Activated T-cell treated with anti-CD3 and anti-CD28 coated beads, Interleukin-2, amount 50 U/mL, for 24 hours (primary cell): Measurements from ENCODE around the gene USP24.

Experiments used
- DNase-seq: peaks from one replicate; pipeline ENCODE4 v3.0.0-alpha.2; 2020
- H3K27ac Mint-ChIP-seq: 2 replicates; pipeline ENCODE4 v1.8.0; 2020; ENCODE audit warnings: mild to moderate bottlenecking, mixed read lengths
- H3K27me3 Mint-ChIP-seq: 2 replicates; pipeline ENCODE4 v1.8.0; 2020; ENCODE audit warnings: mixed read lengths
- H3K36me3 Mint-ChIP-seq: 2 replicates; pipeline ENCODE4 v1.8.0; 2020; ENCODE audit warnings: low read depth, mixed read lengths
- H3K4me1 Mint-ChIP-seq: 2 replicates; pipeline ENCODE4 v1.8.0; 2020; ENCODE audit warnings: low read depth, mixed read lengths
- H3K4me3 Mint-ChIP-seq: 2 replicates; pipeline ENCODE4 v1.8.0; 2020; ENCODE audit warnings: mild to moderate bottlenecking, moderate library complexity, mixed read lengths
- H3K9me3 Mint-ChIP-seq: 2 replicates; pipeline ENCODE4 v1.8.0; 2020; ENCODE audit warnings: mixed read lengths

Gene USP24

GRCh38 chr1:55171694-55172093, 43.5 kb downstream of the USP24 start:
- Mint-ChIP-seq H3K36me3 (peaks cover 76% of the 10 kb centered on the region), H3K27ac (peak overlapping the region; percentile 42), H3K4me3 (no peak overlapping the region), H3K4me1 (peaks cover 50% of the 10 kb centered on the region), H3K27me3 (no peaks in the 10 kb centered on the region), H3K9me3 (no peaks in the 10 kb centered on the region)
- no peak for DNase-seq

DNA sequence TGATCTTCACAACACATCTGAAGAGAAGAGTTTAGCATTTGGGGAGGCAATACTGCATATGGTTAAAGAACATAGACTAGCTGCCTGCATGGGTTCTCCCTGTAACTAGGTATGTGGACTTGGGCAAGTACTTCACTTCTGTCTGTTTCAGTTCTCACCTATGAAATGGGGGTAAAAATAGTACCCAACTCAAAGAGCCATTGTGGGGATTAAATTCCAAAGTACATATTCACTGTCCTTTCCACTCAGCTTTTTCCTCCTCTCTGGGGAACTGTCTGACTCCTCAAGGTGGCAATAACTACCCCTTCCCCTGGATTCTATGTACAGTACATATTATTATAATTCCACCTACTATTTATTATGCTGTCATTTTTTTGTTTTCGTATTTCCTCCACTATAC, 44.7 kb downstream of the USP24 start:
- H3K36me3 Mint-ChIP-seq: peaks cover 76% of the 10 kb centered on the region
- no peak for DNase-seq
- H3K27me3 Mint-ChIP-seq: no peaks in the 10 kb centered on the region
- H3K27ac Mint-ChIP-seq: peak overlapping the region; percentile 76
- no peaks in the 10 kb centered on the region for H3K9me3 Mint-ChIP-seq
- H3K4me1 Mint-ChIP-seq: peaks cover 52% of the 10 kb centered on the region
- H3K4me3 Mint-ChIP-seq: no peak overlapping the region

GRCh38 chr1:55169126-55169525, 46.0 kb downstream of the USP24 start:
- DNase-seq: no peak
- no peaks in the 10 kb centered on the region for H3K9me3 Mint-ChIP-seq
- peak overlapping the region; percentile 87 for H3K27ac Mint-ChIP-seq
- peaks cover 86% of the 10 kb centered on the region for H3K36me3 Mint-ChIP-seq
- no peaks in the 10 kb centered on the region for H3K27me3 Mint-ChIP-seq
- H3K4me1 Mint-ChIP-seq: peaks cover 64% of the 10 kb centered on the region
- no peak overlapping the region for H3K4me3 Mint-ChIP-seq

- Mint-ChIP-seq H3K27me3 (no peaks in the 10 kb centered on the region), H3K27ac (peak overlapping the region; percentile 87)
Measured at GRCh38 chr1:55168353-55168752, 46.8 kb downstream of the USP24 start.

GRCh38 chr1:55167224-55167871, 47.8 kb downstream of the USP24 start:
- no peak for DNase-seq
- H3K4me3 Mint-ChIP-seq: no peak overlapping the region
- no peaks in the 10 kb centered on the region for H3K27me3 Mint-ChIP-seq
- H3K4me1 Mint-ChIP-seq: peaks cover 62% of the 10 kb centered on the region
- H3K36me3 Mint-ChIP-seq: peaks cover 86% of the 10 kb centered on the region
- H3K27ac Mint-ChIP-seq: peak overlapping the region; percentile 80
- no peaks in the 10 kb centered on the region for H3K9me3 Mint-ChIP-seq

More at GRCh38 chr1:55168353-55168752, 46.8 kb downstream of the USP24 start:
- H3K9me3 Mint-ChIP-seq: no peaks in the 10 kb centered on the region
- peaks cover 64% of the 10 kb centered on the region for H3K4me1 Mint-ChIP-seq
- peaks cover 85% of the 10 kb centered on the region for H3K36me3 Mint-ChIP-seq
- DNase-seq: no peak
- no peak overlapping the region for H3K4me3 Mint-ChIP-seq

- no peaks in the 10 kb centered on the region for H3K9me3 Mint-ChIP-seq
Measured at GRCh38 chr1:55164906-55165305, 50.3 kb downstream of the USP24 start.

DNA sequence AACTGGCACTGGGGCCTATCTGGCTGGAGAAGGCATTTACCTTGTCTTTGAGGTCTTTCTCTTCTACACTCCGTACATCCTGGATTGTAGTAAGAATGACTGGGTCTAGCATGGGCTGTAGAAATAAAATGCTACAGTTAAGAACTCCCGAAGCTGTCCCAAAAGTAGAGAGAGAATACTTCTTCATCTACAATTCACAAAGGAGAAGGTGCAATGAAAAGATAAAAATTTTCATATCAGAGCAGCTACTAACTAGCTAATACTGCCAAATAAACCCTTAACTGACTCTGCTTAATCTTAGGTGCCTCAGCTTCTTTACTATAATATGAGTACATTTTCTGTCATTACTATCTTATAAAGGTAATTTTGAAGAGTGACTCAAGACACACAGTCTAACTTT, 55.6 kb downstream of the USP24 start:
- Mint-ChIP-seq H3K9me3 (no peaks in the 10 kb centered on the region), H3K36me3 (peaks cover 81% of the 10 kb centered on the region), H3K27me3 (no peaks in the 10 kb centered on the region), H3K4me1 (peaks cover 21% of the 10 kb centered on the region), H3K4me3 (no peak overlapping the region), H3K27ac (peak overlapping the region; percentile 29)
- no peak for DNase-seq

More at GRCh38 chr1:55164906-55165305, 50.3 kb downstream of the USP24 start:
- Mint-ChIP-seq H3K36me3 (peaks cover 80% of the 10 kb centered on the region), H3K27ac (peak overlapping the region; percentile 42), H3K4me1 (peaks cover 48% of the 10 kb centered on the region), H3K27me3 (no peaks in the 10 kb centered on the region), H3K4me3 (no peak overlapping the region)
- no peak for DNase-seq

GRCh38 chr1:55156608-55157007, 58.6 kb downstream of the USP24 start:
- Mint-ChIP-seq H3K27ac (peak overlapping the region; percentile 83), H3K27me3 (no peaks in the 10 kb centered on the region), H3K36me3 (peaks cover 87% of the 10 kb centered on the region), H3K4me1 (peaks cover 29% of the 10 kb centered on the region), H3K9me3 (no peaks in the 10 kb centered on the region), H3K4me3 (no peak overlapping the region)
- no peak for DNase-seq

GRCh38 chr1:55156093-55156492, 59.1 kb downstream of the USP24 start:
- peak overlapping the region; percentile 70 for H3K27ac Mint-ChIP-seq
- H3K4me1 Mint-ChIP-seq: peaks cover 35% of the 10 kb centered on the region
- DNase-seq: no peak
- no peak overlapping the region for H3K4me3 Mint-ChIP-seq
- peaks cover 88% of the 10 kb centered on the region for H3K36me3 Mint-ChIP-seq
- H3K9me3 Mint-ChIP-seq: no peaks in the 10 kb centered on the region
- no peaks in the 10 kb centered on the region for H3K27me3 Mint-ChIP-seq

DNA sequence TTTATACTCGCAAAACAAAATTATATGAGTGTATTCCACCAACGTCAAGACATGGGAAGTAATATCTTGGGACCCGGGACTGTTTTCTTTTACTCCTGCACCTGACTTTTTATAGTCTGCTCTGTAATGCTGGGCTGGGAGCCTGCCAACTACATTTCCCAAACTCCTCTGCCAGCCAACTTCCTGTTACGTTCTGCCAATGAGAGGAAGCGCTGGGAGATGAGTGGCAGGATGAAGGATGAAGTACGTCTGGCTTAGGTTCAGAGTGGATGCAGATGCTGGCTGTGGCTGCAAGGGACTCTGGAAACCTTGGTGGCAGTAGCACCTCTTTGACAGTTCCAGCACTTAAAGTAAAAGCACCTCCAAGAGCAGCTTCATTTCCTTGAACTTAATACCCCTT, 59.6 kb downstream of the USP24 start:
- peak overlapping the region; percentile 58 for H3K27ac Mint-ChIP-seq
- no peak overlapping the region for H3K4me3 Mint-ChIP-seq
- peaks cover 89% of the 10 kb centered on the region for H3K36me3 Mint-ChIP-seq
- DNase-seq: no peak
- H3K4me1 Mint-ChIP-seq: peaks cover 40% of the 10 kb centered on the region
- no peaks in the 10 kb centered on the region for H3K27me3 Mint-ChIP-seq
- H3K9me3 Mint-ChIP-seq: no peaks in the 10 kb centered on the region

GRCh38 chr1:55154616-55155015, 60.5 kb downstream of the USP24 start:
- peaks cover 85% of the 10 kb centered on the region for H3K36me3 Mint-ChIP-seq

DNA sequence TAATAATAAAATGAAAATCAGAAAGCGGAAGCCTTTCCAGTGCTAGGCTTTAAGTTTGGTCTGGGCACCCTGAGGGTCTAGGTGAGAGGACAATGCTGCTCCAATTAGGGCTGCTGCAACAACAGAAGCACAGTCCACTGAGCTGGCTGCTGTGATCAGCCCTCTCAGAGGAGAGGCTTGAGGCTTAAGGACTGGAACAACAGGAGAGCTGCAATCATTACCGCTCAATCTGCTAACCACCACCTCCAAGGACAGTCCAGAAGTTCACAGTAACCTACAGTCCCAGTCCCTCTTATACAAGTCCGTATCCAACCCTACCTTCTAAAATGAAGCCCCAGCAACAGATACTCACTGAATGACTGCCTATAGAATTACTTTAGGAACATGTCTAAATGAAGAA, 62.1 kb downstream of the USP24 start:
- no peaks in the 10 kb centered on the region for H3K9me3 Mint-ChIP-seq
- H3K27me3 Mint-ChIP-seq: no peaks in the 10 kb centered on the region
- H3K4me3 Mint-ChIP-seq: no peak overlapping the region
- peak overlapping the region; percentile 94 for H3K27ac Mint-ChIP-seq
- H3K4me1 Mint-ChIP-seq: peaks cover 45% of the 10 kb centered on the region
- peaks cover 78% of the 10 kb centered on the region for H3K36me3 Mint-ChIP-seq
- DNase-seq: no peak

More at GRCh38 chr1:55154616-55155015, 60.5 kb downstream of the USP24 start:
- Mint-ChIP-seq H3K27me3 (no peaks in the 10 kb centered on the region), H3K27ac (no peak overlapping the region), H3K9me3 (no peaks in the 10 kb centered on the region), H3K4me3 (no peak overlapping the region), H3K4me1 (peaks cover 44% of the 10 kb centered on the region)
- DNase-seq: no peak

- peak overlapping the region; percentile 45 for H3K4me3 Mint-ChIP-seq
- H3K27me3 Mint-ChIP-seq: no peaks in the 10 kb centered on the region
- peak overlapping the region; percentile 94 for H3K27ac Mint-ChIP-seq
- no peak for DNase-seq
- H3K4me1 Mint-ChIP-seq: peaks cover 38% of the 10 kb centered on the region
- no peaks in the 10 kb centered on the region for H3K9me3 Mint-ChIP-seq
- H3K36me3 Mint-ChIP-seq: peaks cover 81% of the 10 kb centered on the region
Measured at GRCh38 chr1:55150880-55151588, 64.1 kb downstream of the USP24 start.

- Mint-ChIP-seq H3K36me3 (peaks cover 81% of the 10 kb centered on the region), H3K4me3 (no peak overlapping the region), H3K27me3 (no peaks in the 10 kb centered on the region), H3K27ac (no peak overlapping the region), H3K9me3 (no peaks in the 10 kb centered on the region), H3K4me1 (peaks cover 33% of the 10 kb centered on the region)
- DNase-seq: no peak
Measured at GRCh38 chr1:55148676-55149075, 66.5 kb downstream of the USP24 start.

DNA sequence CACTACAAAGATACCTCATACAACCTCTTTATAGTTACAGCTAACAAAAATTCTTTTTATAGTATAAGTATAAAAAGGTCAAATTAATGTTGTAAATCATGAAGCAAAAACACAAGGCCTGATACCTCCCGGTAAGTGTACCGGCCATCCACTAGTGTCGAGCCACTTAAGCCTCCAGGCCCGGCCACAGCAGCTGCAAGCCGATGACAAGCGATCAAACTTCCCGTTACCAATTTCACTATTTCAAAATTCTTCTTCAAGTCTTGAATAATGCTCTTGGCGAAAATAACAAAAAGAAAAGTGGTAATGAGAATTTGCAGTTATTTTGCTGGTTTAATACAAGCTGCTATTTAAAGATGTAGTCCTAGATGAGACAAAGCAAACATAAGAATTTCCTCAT, 67.6 kb downstream of the USP24 start:
- Mint-ChIP-seq H3K27ac (no peak overlapping the region), H3K36me3 (peaks cover 80% of the 10 kb centered on the region), H3K9me3 (no peaks in the 10 kb centered on the region), H3K27me3 (no peaks in the 10 kb centered on the region), H3K4me1 (peaks cover 25% of the 10 kb centered on the region), H3K4me3 (no peak overlapping the region)
- DNase-seq: no peak
